ENCODE data around the gene PIGR. TPM values are rescaled to one million over a fixed set of nuclear protein-coding genes. Genes with fewer than 3 reads are reported as not detected.

Gene PIGR
- total RNA-seq, 1 experiment from 2014 or later: not detected

GRCh38 chr1:206969090-206969489, 22.8 kb upstream of the PIGR start:
- no peak overlapping the region for H4K5ac ChIP-seq (ENCODE audit: insufficient read length, low read depth, low read length)
- no peak overlapping the region for H3K27ac ChIP-seq (ENCODE audit: insufficient read length, low read depth, low read length)
- no peak overlapping the region for H3K4me2 ChIP-seq (ENCODE audit: insufficient read depth, insufficient read length, low read length)
- no peak overlapping the region for H3K9ac ChIP-seq (ENCODE audit: extremely low read depth, insufficient read length, low read length)
- H2BK12ac ChIP-seq (ENCODE audit: insufficient read length, low read depth, low read length): no peak overlapping the region
- H2BK120ac ChIP-seq (ENCODE audit: low read depth, low read length, poor library complexity, severe bottlenecking): no peak overlapping the region
- no peaks in the 10 kb centered on the region for H3K79me2 ChIP-seq (ENCODE audit: insufficient read depth, low read length)
- no peak overlapping the region for H3K23ac ChIP-seq (ENCODE audit: insufficient read length, low read depth, low read length)
- H2BK20ac ChIP-seq (ENCODE audit: low read depth, low read length, poor library complexity, severe bottlenecking): no peak overlapping the region
- no peaks in the 10 kb centered on the region for H3K4me1 ChIP-seq (ENCODE audit: insufficient read depth, low read length)
- H3K27me3 ChIP-seq (ENCODE audit: insufficient read depth, low read length): no peaks in the 10 kb centered on the region
- no peak overlapping the region for H2AK5ac ChIP-seq (ENCODE audit: insufficient read length, low read length)
- no peaks in the 10 kb centered on the region for H3K79me1 ChIP-seq (ENCODE audit: insufficient read depth, low read depth, low read length, poor library complexity, severe bottlenecking)
- no peak overlapping the region for H4K91ac ChIP-seq (ENCODE audit: insufficient read length, low read depth, low read length)
- Mint-ChIP-seq H3K9me3 (no peaks in the 10 kb centered on the region), H3K27me3 (ENCODE audit: low read depth) (peaks cover 20% of the 10 kb centered on the region), H3K4me1 (no peaks in the 10 kb centered on the region; a peak in 1 of 4 replicates), H3K27ac (no peak overlapping the region), H3K36me3 (ENCODE audit: insufficient read depth in 1 of 3, low read depth in 3 of 3) (no peaks in the 10 kb centered on the region; a peak in 1 of 7 replicates), H3K4me3 (no peak overlapping the region)
- no peaks in the 10 kb centered on the region for H3K23me2 ChIP-seq (ENCODE audit: insufficient read length, low read depth, low read length, poor library complexity, severe bottlenecking)
- H3K14ac ChIP-seq (ENCODE audit: insufficient read depth, low read length): no peak overlapping the region
- H2BK15ac ChIP-seq (ENCODE audit: low read depth, low read length): no peak overlapping the region
- H2AFZ ChIP-seq (ENCODE audit: low read length): no peak overlapping the region
- no peak for TF ChIP-seq CTCF (conservative IDR thresholded peaks at IDR 0.05)
- H3K18ac ChIP-seq (ENCODE audit: insufficient read length, low read depth, low read length): no peak overlapping the region
- no peak for DNase-seq
- H4K8ac ChIP-seq (replicated peaks; ENCODE audit: insufficient read length, low read depth, low read length): no peak overlapping the region
- WGBS (ENCODE audit: extremely low coverage, insufficient read length, low lambda C conversion rate): no CpG with 5 or more reads among the region's 5 CpGs
- H3K9me3 ChIP-seq (ENCODE audit: control insufficient read depth, low read depth, low read length): no peaks in the 10 kb centered on the region
- H3K56ac ChIP-seq (ENCODE audit: insufficient read length, low read depth, low read length): no peak overlapping the region
- H4K20me1 ChIP-seq (ENCODE audit: control insufficient read depth, insufficient read depth, insufficient read length): no peaks in the 10 kb centered on the region
- no peak overlapping the region for H3T11ph ChIP-seq (ENCODE audit: low read length)
- no peak overlapping the region for H2BK5ac ChIP-seq (ENCODE audit: insufficient read length, low read length)
- H3K4ac ChIP-seq (ENCODE audit: low read depth, low read length): no peak overlapping the region

Measured in H9 (cell line).